ENCODE data around the gene SHROOM1.

Gene SHROOM1

GRCh38 chr5:132837868-132838267 lies 7.4 kb upstream of the SHROOM1 start:
- H3K27ac ChIP-seq = peak overlapping the region; percentile 98

GRCh38 chr5:132836852-132837251 lies 6.4 kb upstream of the SHROOM1 start:
- peak overlapping the region; percentile 98 for H3K27ac ChIP-seq
- TF ChIP-seq CTCF (conservative IDR thresholded peaks at IDR 0.05) = no peak

More at GRCh38 chr5:132837868-132838267, 7.4 kb upstream of the SHROOM1 start:
- no peak for TF ChIP-seq CTCF (conservative IDR thresholded peaks at IDR 0.05)

- TF ChIP-seq CTCF (conservative IDR thresholded peaks at IDR 0.05) = no peak
- H3K27ac ChIP-seq = no peak overlapping the region
Measured at GRCh38 chr5:132834057-132834456, 3.6 kb upstream of the SHROOM1 start.

- H3K27ac ChIP-seq = peak overlapping the region; percentile 93; the same call in 1 of the 2 replicates
- no peak for TF ChIP-seq CTCF (conservative IDR thresholded peaks at IDR 0.05)
Measured at GRCh38 chr5:132832612-132833011, 2.2 kb upstream of the SHROOM1 start.

GRCh38 chr5:132831095-132831860 lies 831 bp upstream of the SHROOM1 start:
- no peak for TF ChIP-seq CTCF (conservative IDR thresholded peaks at IDR 0.05)
- H3K27ac ChIP-seq = peak overlapping the region; percentile 93

GRCh38 chr5:132829742-132830435 lies 558 bp downstream of the SHROOM1 start:
- H3K27ac ChIP-seq = peak overlapping the region; percentile 93
- peak; percentile 92 for TF ChIP-seq CTCF (conservative IDR thresholded peaks at IDR 0.05)

GRCh38 chr5:132828846-132829494 lies 1.5 kb downstream of the SHROOM1 start:
- peak overlapping the region; percentile 93 for H3K27ac ChIP-seq
- TF ChIP-seq CTCF (conservative IDR thresholded peaks at IDR 0.05) = no peak
